A673 (cell line): Measurements from ENCODE around the gene MVB12B. TPM values are rescaled to one million over a fixed set of nuclear protein-coding genes. Genes with fewer than 3 reads are reported as not detected.

Source experiments
- BruUV-seq: library from RNA; stranded (reverse); fragments of 400-500 nt; replicated peaks from 2 replicates; lab custom pipeline; 2021; lab: Mats Ljungman, UMichigan
- CTCF ChIA-PET: fragments of 300-600 bp; sonication (Branson Sonifier 250); formaldehyde crosslinking; loops from one replicate; lab custom pipeline; 2022; ENCODE audit warnings: antibody characterized with exemption; lab: Charles Lee
- POLR2A ChIA-PET: fragments of 300-600 bp; sonication (Branson Sonifier 250); formaldehyde crosslinking; loops from one replicate; lab custom pipeline; 2022; ENCODE audit warnings: antibody characterized with exemption; ENCODE audit not compliant: low non-redundant PET; lab: Charles Lee
- DNase-seq: peaks from one replicate; pipeline ENCODE4 v3.0.0-alpha.2; 2015; ENCODE audit warnings: low spot score
- H3K27ac ChIP-seq: fragments of 200-600 bp; sonication (generic); 2 replicates; pipeline ENCODE4 v1.5.1; 2016; ENCODE audit warnings: mixed run types, low read depth, mild to moderate bottlenecking, mixed read lengths, antibody characterized with exemption, low read length; ENCODE audit not compliant: poor library complexity, severe bottlenecking
- H3K27me3 ChIP-seq: fragments of 200-600 bp; sonication (generic); replicated peaks from 2 replicates; pipeline ENCODE4 v1.6.1; 2017; ENCODE audit warnings: mixed run types, low read depth, mild to moderate bottlenecking, mixed read lengths, antibody characterized with exemption, low read length; ENCODE audit not compliant: insufficient read depth, poor library complexity
- H3K36me3 ChIP-seq: fragments of 200-600 bp; sonication (generic); 2 replicates; pipeline ENCODE4 v1.6.1; 2016; ENCODE audit warnings: mixed run types, mild to moderate bottlenecking, mixed read lengths, antibody characterized with exemption, low read length; ENCODE audit not compliant: insufficient read depth, poor library complexity, severe bottlenecking
- H3K4me1 ChIP-seq: fragments of 200-600 bp; sonication (generic); 2 replicates; pipeline ENCODE4 v1.6.1; 2017; ENCODE audit warnings: mixed run types, mild to moderate bottlenecking, mixed read lengths, antibody characterized with exemption, low read length; ENCODE audit not compliant: insufficient read depth, poor library complexity, severe bottlenecking
- H3K4me3 ChIP-seq: fragments of 200-600 bp; sonication (generic); 2 replicates; pipeline ENCODE4 v1.5.1; 2016; ENCODE audit warnings: low read depth, mixed run types, mild to moderate bottlenecking, mixed read lengths, low read length; ENCODE audit not compliant: poor library complexity, severe bottlenecking
- H3K9me3 ChIP-seq: fragments of 200-600 bp; sonication (generic); 2 replicates; pipeline ENCODE4 v1.6.1; 2016; ENCODE audit warnings: mixed run types, low read depth, mild to moderate bottlenecking, mixed read lengths, antibody characterized with exemption, low read length; ENCODE audit not compliant: poor library complexity, severe bottlenecking
- EZH2 ChIP-seq: fragments of 200-600 bp; sonication (generic); IDR thresholded peaks from 2 replicates; pipeline ENCODE4 v1.6.1; 2017; ENCODE audit warnings: borderline replicate concordance, low read depth, mild to moderate bottlenecking, mixed read lengths, antibody characterized with exemption, low read length; ENCODE audit not compliant: poor library complexity, severe bottlenecking
- intact Hi-C: fragments of 100-400 bp; cut with micrococcal nuclease; formaldehyde crosslinking; loops from one replicate; pipeline ENCODE4 v1.10.0; 2022; ENCODE audit not compliant: unreplicated experiment
- total RNA-seq: library from RNA; stranded (reverse); gene quantifications from 2 replicates; pipeline ENCODE4 v1.2.3, GENCODE V29; 2021
- TF ChIP-seq, protein P1 (sequence below): fragments of 300-800, 200-600 bp; sonication (generic); conservative IDR thresholded peaks from 2 replicates; pipeline ENCODE4 v1.5.1; 2017; ENCODE audit warnings: low read depth, mild to moderate bottlenecking, antibody characterized with exemption, low read length, moderate library complexity, mixed read lengths

Gene MVB12B
- total RNA-seq, 1 experiment from 2014 or later = 12.3 TPM

- BruUV-seq = no TSS peak
- H3K36me3 ChIP-seq = no peaks in the 10 kb centered on the region
- POLR2A ChIA-PET = no interaction called here
- no peak overlapping the region for H3K27ac ChIP-seq
- CTCF ChIA-PET = no interaction called here
- intact Hi-C loops = no loop called here
- TF ChIP-seq, protein P1, sequence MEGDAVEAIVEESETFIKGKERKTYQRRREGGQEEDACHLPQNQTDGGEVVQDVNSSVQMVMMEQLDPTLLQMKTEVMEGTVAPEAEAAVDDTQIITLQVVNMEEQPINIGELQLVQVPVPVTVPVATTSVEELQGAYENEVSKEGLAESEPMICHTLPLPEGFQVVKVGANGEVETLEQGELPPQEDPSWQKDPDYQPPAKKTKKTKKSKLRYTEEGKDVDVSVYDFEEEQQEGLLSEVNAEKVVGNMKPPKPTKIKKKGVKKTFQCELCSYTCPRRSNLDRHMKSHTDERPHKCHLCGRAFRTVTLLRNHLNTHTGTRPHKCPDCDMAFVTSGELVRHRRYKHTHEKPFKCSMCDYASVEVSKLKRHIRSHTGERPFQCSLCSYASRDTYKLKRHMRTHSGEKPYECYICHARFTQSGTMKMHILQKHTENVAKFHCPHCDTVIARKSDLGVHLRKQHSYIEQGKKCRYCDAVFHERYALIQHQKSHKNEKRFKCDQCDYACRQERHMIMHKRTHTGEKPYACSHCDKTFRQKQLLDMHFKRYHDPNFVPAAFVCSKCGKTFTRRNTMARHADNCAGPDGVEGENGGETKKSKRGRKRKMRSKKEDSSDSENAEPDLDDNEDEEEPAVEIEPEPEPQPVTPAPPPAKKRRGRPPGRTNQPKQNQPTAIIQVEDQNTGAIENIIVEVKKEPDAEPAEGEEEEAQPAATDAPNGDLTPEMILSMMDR = no peak
- TF ChIP-seq EZH2 = no peak
- H3K4me1 ChIP-seq = peaks cover 6% of the 10 kb centered on the region
- DNase-seq = no peak
- H3K27me3 ChIP-seq = no peaks in the 10 kb centered on the region
- no peak overlapping the region for H3K4me3 ChIP-seq
- peaks cover 4% of the 10 kb centered on the region for H3K9me3 ChIP-seq
Measured at GRCh38 chr9:126329476-126330275, 3.0 kb downstream of the MVB12B start.

DNA sequence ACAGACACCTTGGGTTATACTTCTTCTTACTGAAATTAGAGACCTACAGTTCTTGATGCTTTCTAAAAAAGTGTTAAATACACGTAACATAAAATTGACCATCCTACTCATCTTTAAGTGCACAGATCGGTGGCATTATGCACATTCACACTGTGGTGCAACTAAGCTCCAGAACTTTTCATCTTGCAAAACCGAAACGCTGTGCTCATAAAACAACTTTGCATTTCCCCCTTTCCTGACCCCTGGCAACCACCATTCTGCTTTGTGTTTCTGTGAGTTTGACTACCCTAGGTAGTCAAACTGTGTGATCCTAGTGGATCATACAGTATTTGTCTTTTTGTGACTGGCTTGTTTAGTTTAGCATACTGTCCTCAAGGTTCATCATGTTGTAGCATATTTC, 3.9 kb downstream of the MVB12B start:
- intact Hi-C loops = no loop called here
- Histone ChIP-seq H3K36me3 (no peaks in the 10 kb centered on the region), H3K27me3 (no peaks in the 10 kb centered on the region), H3K4me1 (peaks cover 6% of the 10 kb centered on the region), H3K4me3 (no peak overlapping the region), H3K27ac (no peak overlapping the region), H3K9me3 (no peaks in the 10 kb centered on the region)
- no TSS peak for BruUV-seq
- ChIA-PET POLR2A (no interaction called here), CTCF (no interaction called here)
- no peak for TF ChIP-seq EZH2
- TF ChIP-seq, protein P1 = no peak
- DNase-seq = no peak

DNA sequence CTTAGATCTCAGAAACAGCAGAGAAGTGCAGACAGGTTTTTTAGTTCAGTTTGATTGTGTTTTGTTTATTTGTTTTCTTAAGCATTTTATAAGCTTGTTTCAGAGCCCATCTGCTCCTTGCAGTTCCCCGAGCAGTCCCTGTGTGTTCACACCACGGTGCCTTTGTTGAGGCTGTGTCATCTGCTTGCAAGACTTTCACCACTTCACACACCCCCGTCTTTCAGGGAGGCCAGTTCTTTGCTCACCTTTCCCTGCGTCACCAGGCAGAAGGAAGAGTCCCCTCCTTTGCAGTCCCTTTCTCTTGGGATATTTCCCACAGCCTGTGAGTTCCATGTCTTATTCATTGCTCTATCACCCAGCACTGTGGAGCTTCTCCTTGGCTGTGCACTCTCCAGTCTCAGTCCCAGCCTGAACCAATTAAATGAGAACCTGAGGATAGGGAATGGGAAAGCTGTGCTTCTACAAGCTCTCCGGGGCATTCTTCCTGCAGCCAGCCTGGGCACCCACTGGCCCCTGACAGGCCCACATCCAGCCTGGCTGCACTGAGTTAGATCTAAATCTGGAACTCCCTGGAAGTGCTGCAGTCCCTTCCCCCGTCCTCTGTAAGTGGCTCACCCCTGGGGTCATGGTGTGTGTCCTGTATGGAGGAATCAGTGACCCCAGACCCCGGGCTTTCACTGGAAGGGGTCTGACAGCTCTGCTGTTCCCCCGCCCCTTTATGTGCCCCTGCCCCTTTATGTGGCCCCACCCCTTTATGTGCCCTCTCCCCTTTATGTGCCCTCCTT, 5.5 kb downstream of the MVB12B start:
- POLR2A ChIA-PET = no interaction called here
- CTCF ChIA-PET = interaction anchor here (0.6 kb wide), 1 partner anchor 449 kb away, joined by 4 read pairs; no protein-coding TSS in a partner anchor
- H3K4me1 ChIP-seq = peaks cover 6% of the 10 kb centered on the region
- no TSS peak for BruUV-seq
- H3K9me3 ChIP-seq = no peaks in the 10 kb centered on the region
- DNase-seq = no peak
- H3K27me3 ChIP-seq = no peaks in the 10 kb centered on the region
- no peak overlapping the region for H3K4me3 ChIP-seq
- H3K36me3 ChIP-seq = no peaks in the 10 kb centered on the region
- TF ChIP-seq EZH2 = no peak
- TF ChIP-seq, protein P1 = no peak
- H3K27ac ChIP-seq = no peak overlapping the region
- intact Hi-C loops = no loop called here
